ENCODE data around the gene KIZ. TPM values are rescaled to one million over a fixed set of nuclear protein-coding genes. Genes with fewer than 3 reads are reported as not detected.

The KIZ gene
- total RNA-seq, 4 donors from 2014 or later: 37.5 to 45.6 (median 41.2) TPM

DNA sequence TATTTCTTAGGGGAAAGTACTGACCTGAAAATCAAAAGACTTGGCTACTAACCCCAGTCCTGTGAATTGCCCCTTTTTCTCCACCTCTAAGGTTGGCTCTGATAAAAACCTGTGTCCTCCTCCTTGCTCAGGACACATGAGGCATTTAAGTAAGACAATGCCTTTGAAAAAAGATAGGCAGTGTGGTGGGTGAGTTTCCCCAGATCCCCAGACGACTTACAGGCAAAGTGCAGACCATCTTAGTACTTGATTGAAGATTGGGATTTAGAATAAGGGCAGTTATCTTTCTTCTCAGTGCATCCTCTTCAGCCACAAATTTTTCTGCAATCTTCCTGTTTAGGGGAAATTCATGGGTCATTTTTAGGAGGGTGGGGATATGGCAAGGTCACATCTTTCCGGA, 87.8 kb downstream of the KIZ start:
- TF ChIP-seq, protein P1, sequence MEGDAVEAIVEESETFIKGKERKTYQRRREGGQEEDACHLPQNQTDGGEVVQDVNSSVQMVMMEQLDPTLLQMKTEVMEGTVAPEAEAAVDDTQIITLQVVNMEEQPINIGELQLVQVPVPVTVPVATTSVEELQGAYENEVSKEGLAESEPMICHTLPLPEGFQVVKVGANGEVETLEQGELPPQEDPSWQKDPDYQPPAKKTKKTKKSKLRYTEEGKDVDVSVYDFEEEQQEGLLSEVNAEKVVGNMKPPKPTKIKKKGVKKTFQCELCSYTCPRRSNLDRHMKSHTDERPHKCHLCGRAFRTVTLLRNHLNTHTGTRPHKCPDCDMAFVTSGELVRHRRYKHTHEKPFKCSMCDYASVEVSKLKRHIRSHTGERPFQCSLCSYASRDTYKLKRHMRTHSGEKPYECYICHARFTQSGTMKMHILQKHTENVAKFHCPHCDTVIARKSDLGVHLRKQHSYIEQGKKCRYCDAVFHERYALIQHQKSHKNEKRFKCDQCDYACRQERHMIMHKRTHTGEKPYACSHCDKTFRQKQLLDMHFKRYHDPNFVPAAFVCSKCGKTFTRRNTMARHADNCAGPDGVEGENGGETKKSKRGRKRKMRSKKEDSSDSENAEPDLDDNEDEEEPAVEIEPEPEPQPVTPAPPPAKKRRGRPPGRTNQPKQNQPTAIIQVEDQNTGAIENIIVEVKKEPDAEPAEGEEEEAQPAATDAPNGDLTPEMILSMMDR (IDR thresholded peaks at IDR 0.05; ENCODE audit: low read depth): no peak

DNA sequence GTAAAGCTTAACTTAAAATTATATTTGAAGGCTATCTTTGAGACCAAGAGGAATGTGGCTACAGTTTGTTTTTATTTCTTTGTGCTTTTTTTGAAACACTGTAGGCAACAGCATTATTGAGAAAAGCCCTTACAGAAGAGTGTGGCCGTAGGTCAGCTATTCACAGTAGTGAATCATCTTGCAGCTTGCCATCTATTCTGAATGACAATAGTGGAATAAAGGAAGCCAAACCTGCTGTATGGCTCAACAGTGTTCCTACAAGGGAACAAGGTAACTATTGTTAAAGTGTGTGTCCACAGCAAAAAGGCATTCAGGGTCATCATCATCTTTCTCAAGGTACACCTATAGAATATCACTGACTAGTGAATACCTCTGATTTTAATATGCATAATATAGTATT, 88.5 kb downstream of the KIZ start:
- TF ChIP-seq, protein P1 (IDR thresholded peaks at IDR 0.05; ENCODE audit: low read depth): no peak

DNA sequence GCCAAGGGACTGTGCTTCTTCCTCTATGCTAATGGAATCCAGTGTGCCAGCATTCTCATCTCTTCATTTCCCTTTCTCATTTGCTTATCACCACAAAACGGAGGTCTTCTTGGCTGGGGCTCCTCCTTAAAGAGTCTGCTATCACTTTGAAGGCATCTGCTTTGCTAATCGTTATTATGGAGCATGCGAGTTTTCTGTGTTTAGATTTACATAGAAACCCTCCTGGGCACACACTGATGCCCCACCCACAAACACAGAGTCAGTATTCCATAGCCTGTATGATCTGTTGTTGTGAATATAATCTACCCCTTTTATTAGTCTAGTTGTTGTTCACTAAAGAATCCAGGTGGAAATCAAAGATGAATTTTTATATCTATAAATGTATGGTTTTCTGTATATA, 93.8 kb downstream of the KIZ start:
- TF ChIP-seq, protein P1 (IDR thresholded peaks at IDR 0.05; ENCODE audit: low read depth): no peak

DNA sequence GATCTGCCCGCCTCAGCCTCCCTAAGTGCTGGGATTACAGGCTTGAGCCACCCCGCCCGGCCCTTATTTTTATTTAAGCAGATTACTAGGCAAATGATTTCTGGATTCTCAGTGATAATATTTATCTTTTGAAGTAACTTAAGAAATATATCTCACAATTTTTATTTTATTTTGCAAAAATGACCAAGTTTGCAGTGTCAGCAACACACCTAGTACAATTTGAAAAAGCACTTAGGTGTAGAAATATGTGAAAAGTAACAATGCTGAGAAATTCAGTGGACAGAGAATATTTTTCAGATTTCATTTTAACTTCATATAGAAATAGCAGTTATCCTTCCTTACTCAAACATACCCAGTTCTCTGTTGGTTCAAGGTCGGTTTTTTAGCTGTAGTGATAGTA, 98.3 kb downstream of the KIZ start:
- TF ChIP-seq, protein P1 (IDR thresholded peaks at IDR 0.05; ENCODE audit: low read depth): no peak

DNA sequence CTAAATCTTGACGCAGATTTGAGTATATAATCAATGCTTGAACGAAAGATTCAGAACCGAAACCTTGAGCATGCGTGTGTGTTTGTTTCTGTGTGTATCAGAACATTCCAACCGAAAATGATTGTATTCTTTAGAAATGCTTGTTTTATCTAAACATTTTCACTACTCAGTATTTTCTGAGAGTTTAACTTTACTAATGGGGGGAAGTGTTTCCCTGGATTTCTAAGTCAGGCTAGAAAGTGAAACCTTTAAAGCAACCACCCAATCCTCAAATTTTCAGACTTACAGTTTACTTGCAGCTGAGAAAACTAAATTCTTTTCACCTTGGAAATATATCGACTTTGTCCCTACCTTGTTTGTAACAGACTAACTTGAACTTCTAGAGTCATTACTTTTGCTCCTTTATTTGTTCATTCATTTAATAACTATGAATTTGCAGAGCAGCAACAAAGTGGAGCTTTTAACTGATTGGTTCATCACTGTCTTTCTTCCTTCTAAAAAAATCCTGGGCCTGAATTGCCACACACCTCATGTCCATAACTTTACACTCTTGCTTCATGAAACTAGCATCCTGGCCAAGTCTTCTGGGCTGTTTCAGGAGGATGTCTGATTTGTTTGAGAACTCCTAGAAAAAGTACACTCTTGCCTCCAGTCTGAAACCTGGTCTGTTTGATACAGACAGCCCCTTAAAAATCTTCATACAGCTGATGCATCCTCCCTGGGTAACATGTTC, 99.5 kb downstream of the KIZ start:
- TF ChIP-seq, protein P1 (IDR thresholded peaks at IDR 0.05; ENCODE audit: low read depth): no peak

DNA sequence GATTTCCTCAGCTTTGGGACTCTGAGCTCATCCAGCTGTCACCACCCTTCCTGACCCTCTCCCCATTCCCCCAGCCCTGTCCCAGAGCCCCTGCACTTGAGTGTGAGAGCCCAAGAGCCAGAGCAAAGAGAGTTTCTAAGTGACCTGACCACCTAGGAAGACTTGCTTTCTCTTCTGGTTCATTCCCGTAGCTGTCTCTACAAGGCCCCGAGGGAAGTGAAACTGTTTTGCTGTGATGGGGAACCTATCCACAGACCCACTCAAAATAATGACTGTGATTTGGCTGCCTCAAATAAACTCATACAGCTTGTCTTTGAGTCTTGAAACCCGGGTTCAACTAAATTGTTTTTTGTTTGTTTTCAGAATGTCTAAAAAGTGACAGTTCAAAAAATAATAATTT, 102.6 kb downstream of the KIZ start:
- TF ChIP-seq, protein P1 (IDR thresholded peaks at IDR 0.05; ENCODE audit: low read depth): no peak

DNA sequence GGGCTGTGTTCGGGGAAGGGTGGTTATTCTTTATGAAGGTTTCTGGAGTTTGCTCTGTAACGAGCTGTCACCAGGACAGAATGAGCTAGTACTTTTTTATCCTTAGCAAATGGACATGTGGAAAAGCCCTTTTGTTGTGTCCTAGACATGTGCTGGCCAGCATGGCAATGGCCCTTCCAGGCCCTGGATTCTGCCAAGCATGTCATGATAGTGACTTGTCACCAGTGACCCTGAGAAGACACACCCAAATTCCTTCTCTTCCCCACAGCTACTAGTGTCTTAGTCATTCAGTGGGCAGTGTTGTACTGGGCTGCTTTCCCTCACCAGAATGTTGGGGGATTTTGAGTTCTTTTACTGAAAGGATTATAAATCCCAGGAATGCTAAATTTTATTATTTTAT, 103.3 kb downstream of the KIZ start:
- TF ChIP-seq, protein P1 (IDR thresholded peaks at IDR 0.05; ENCODE audit: low read depth): no peak
